Islet of Langerhans (tissue), 1 donor: ENCODE measurements around the gene RRP7A.
"Not testable (repeated sequence)": the region's sequence is repeated elsewhere in the genome, so short reads cannot be mapped to it uniquely, and the experiment has no call there.

Experiments
- FAIRE-seq: peaks from one replicate; lab custom pipeline; 2011; peaks lifted over from hg19 to GRCh38; lab: Jason Lieb, UNC

RRP7A gene, protein sequence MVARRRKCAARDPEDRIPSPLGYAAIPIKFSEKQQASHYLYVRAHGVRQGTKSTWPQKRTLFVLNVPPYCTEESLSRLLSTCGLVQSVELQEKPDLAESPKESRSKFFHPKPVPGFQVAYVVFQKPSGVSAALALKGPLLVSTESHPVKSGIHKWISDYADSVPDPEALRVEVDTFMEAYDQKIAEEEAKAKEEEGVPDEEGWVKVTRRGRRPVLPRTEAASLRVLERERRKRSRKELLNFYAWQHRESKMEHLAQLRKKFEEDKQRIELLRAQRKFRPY

GRCh38 chr22:42519525-42520401, at the start of gene RRP7A:
Gene RRP7A, minus strand, starts transcription at chr22:42519796. Its CDS starts 10 bp downstream, at chr22:42519786.
- FAIRE-seq = no peak

DNA sequence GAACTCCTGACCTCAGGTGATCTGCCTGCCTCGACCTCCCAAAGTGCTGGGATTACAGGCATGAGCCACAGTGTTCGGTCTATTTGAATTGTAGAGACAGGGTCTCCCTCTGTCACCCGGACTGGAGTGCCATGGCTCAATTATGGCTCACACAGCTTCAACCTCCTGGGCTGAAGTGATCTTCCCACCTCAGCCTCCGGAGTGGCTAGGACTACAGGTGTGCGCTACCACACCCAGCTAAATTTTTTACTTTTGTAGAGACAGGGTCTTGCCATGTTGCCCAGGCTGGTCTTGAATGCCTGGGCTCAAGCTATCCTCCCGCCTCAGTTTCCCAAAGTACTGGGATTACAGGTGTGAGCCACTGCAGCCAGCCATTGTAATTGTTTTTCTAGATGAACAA, 48.4 kb upstream of the RRP7A start:
- FAIRE-seq = not testable (repeated sequence)

DNA sequence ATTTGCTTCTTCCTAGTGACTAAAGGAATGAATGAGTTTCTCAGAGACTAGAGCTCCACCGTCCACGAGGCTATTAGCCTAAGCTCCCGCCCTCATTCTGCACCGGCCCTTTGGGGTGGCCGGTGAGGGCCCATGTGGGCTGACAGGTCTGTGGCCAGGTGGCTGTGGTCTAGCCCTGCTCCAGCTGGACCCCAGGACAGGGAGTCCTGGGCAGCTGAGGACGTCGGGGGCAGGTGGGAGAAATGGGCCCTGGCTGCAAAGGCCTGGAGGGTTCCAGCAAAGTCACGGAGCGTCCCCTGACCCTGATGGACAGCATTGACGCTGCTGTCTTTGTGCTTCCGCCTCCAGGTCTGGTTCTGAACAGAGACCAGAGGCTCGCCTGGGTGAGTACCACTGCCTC, 46.4 kb upstream of the RRP7A start:
- FAIRE-seq = no peak

- FAIRE-seq = no peak
These were observed 45.1 kb upstream of the RRP7A start for GRCh38 chr22:42564699-42565098.

DNA sequence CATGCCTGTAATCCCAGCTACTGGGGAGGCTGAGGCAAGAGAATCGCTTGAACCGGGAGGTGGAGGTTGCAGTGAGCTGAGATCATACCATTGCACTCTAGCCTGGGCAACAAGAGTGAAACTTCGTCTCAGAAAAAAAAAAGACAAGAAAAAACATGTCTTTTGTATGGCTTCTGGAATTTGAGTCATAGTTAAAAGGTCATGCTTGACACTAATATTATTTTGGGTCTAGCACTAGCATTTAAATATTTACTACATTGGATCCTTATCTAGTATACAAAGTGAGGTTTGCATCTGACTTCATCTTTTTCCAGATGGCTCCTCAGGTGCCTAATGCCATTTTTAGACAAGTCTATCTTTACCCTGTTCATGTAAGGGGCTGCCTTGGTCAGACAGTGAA, 44.3 kb upstream of the RRP7A start:
- not testable (repeated sequence) for FAIRE-seq

GRCh38 chr22:42562684-42563083, 43.1 kb upstream of the RRP7A start:
- FAIRE-seq = no peak

DNA sequence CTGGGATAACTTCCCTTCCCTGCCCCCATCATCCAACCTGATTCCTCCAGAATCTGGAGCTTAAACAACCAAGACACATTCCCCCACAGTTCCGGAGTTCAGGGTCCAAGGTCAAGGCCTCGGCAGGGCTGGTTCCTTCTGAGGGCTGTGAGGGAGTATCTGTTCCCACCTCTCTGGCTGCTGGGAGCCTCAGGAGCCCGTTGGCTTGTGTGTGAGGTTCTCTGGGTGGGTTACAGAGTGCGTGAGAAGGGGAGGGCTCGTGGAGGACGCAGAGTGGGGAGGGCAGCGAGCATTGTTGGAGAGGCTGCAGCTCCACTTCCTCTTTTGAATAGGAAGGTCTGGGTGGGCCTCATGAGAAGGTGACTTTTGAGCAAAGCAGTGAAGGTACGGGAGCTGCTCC, 42.7 kb upstream of the RRP7A start:
- FAIRE-seq = no peak

- no peak for FAIRE-seq
These were observed 42.3 kb upstream of the RRP7A start for GRCh38 chr22:42561856-42562255.

DNA sequence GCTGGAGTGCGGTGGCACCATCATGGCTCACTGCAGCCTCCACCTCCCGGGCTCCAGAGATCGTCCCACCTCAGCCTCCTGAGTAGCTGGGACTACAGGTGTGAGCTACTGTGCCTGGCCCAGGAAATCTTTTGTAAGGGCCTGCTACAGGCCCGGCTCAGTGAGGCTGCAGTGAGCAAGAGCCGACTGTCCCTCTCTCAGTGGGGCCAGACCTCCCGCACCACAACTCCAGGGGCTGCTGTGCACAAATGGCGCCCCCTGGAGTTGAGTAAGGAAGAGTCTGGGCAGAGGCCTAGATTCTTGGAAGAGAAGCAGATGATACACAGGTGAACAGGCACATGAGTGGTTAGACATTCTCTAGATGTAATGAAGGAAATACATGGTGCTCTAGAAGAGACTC, 41.2 kb upstream of the RRP7A start:
- no peak for FAIRE-seq

GRCh38 chr22:42560381-42560780, 40.8 kb upstream of the RRP7A start:
- FAIRE-seq = no peak

DNA sequence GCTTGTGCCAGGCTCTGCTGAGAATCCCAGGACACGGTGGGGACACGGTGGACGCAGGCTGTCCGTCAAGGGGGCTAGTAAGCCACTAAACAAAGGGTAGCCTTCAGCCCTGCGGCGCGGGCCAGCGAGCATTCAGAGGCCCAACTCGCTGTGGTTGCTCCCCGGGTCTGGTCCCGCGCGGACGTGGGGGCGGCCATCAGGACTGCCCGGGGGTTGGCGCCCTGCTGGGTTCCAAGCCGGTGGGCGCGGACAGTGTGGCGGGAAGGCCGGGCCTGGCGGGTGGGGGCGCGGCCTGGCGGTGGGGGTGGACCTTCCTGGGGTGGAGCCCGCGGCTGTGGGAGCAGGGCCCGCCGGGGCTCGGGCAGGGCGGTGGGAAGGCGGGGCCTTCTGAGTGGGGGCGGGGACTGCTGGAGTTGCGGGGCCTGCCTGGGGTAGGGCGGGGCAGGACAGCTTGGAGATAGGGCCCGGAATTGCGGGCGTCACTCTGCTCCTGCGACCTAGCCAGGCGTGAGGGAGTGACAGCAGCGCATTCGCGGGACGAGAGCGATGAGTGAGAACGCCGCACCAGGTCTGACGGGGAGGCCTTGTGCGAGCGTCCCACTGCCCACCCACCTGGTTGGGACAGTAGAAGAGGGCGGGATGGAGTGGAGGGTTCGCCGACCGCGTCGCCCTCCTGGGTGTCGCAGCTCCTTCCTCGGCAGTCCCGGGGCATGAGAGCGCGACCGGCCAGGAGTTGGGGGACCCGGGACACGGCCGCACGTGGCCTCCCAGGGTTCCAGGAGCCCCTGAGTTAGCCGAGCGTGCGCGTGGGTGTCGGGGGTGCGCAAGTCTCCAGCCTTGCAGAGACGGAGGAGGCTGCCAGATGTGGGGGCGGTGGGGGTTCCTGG, 34.1 kb upstream of the RRP7A start, which contains the start of gene SERHL2:
SERHL2 (plus strand) TSS at position 482 of the 887 bp plus-strand sequence; CDS start at position 547, 65 bp downstream.
- FAIRE-seq = no peak

GRCh38 chr22:42552294-42552647, 32.7 kb upstream of the RRP7A start:
- not testable (repeated sequence) for FAIRE-seq

GRCh38 chr22:42549331-42550060, 29.9 kb upstream of the RRP7A start:
- FAIRE-seq = no peak

GRCh38 chr22:42548597-42549330, 29.2 kb upstream of the RRP7A start:
- no peak for FAIRE-seq

DNA sequence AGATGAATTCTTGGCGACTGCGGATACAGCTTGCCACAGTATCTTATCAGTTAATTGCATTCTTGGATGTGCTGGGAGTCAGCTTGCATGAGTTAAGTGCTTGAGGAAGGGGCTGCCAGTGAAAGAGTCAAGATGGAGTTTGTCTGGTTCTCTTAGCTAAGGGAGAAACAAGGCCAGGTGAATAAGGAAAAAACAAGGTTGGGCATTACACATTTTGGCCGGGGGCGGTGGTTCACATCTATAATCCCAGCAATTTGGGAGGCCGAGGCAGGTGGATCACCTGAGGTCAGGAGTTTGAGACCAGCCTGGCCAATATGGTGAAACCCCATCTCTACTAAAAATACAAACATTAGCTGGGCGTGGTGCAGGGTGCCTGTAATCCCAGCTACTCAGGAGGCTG, 28.5 kb upstream of the RRP7A start:
- not testable (repeated sequence) for FAIRE-seq

GRCh38 chr22:42547562-42547961, 28.0 kb upstream of the RRP7A start:
- no peak for FAIRE-seq

DNA sequence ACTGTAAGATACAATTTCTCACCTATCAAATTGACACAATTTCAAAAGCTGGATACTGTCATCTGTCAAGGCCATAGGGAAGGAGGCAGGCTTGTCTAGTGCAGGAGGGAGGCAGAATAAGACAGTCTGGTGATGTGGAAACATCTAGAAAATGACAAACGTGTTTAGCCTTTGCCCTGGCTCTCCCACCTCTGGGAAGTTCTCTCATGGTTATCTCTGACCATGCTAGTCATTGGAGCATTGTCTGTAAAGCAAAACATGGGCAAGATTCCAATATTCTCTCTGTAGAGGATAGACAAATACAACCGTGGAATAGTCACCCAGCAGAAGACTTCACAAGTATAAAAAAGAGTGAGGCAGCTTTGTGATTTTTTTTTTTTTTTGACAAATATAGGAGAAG, 25.1 kb upstream of the RRP7A start:
- FAIRE-seq = no peak

- not testable (repeated sequence) for FAIRE-seq
These were observed 19.7 kb upstream of the RRP7A start for GRCh38 chr22:42539236-42539771.

GRCh38 chr22:42537199-42537831, 17.7 kb upstream of the RRP7A start:
- FAIRE-seq = not testable (repeated sequence)

GRCh38 chr22:42536634-42537033, 17.0 kb upstream of the RRP7A start:
- not testable (repeated sequence) for FAIRE-seq
